ENCODE measurements around the gene TMEM54. TPM values are rescaled to one million over a fixed set of nuclear protein-coding genes. Genes with fewer than 3 reads are reported as not detected.

The TMEM54 gene
- total and polyA plus RNA-seq, 9 of the 15 experiments (the other 6 are each of a cell fraction or from before 2014, with no cell fraction given), result 1.00 to 16.2 (median 8.2) TPM

GRCh38 chr1:32872192-32872460, 29.1 kb downstream of the TMEM54 start (continued):
- TF ChIP-seq ZNF561 (CRISPR knock-in tag; conservative IDR thresholded peaks at IDR 0.05) (no peak), POLR3A (IDR thresholded peaks at IDR 0.05; ENCODE audit: borderline replicate concordance, extremely low read depth, insufficient read depth, insufficient read length) (no peak), KAT7 (CRISPR knock-in tag; IDR thresholded peaks at IDR 0.05; ENCODE audit: borderline replicate concordance) (no peak), SRSF3 (IDR thresholded peaks at IDR 0.05; ENCODE audit: insufficient read depth, low read length) (no peak), ZNF316 (IDR thresholded peaks at IDR 0.05) (no peak), ZNF24 (IDR thresholded peaks at IDR 0.05) (no peak), NONO (IDR thresholded peaks at IDR 0.05; ENCODE audit: low read depth in 2 of 2, low read length in 1 of 2) (no peak), BRF1 (IDR thresholded peaks at IDR 0.05; ENCODE audit: borderline replicate concordance, extremely low read depth, insufficient read length) (no peak), THRB (CRISPR knock-in tag; conservative IDR thresholded peaks at IDR 0.05) (no peak)

Measured in K562 (cell line).